MM.1S (cell line): ENCODE results near the gene PABPC3.

ENCODE experiments used
- DNase-seq: peaks from one replicate; pipeline ENCODE4 v3.0.0-alpha.2; 2015
- H2AFZ ChIP-seq: fragments of 300-600 bp; sonication (generic); 2 replicates; pipeline ENCODE4 v1.6.0; 2016; ENCODE audit warnings: antibody characterized with exemption, low read length
- H3F3A ChIP-seq: fragments of 300-600 bp; sonication (generic); 2 replicates; pipeline ENCODE4 v1.6.1; 2016; ENCODE audit warnings: mild to moderate bottlenecking, antibody characterized with exemption, low read length, moderate library complexity, mixed read lengths; ENCODE audit not compliant: insufficient read depth
- H3K27ac ChIP-seq: fragments of 300-600 bp; sonication (generic); 2 replicates; pipeline ENCODE4 v1.5.1; 2016; ENCODE audit warnings: mild to moderate bottlenecking, low read length
- H3K27me3 ChIP-seq: fragments of 300-600 bp; sonication (generic); replicated peaks from 2 replicates; pipeline ENCODE4 v1.6.0; 2016; ENCODE audit warnings: low read length; ENCODE audit not compliant: insufficient read depth
- H3K36me3 ChIP-seq: fragments of 300-600 bp; sonication (generic); replicated peaks from 2 replicates; pipeline ENCODE4 v1.6.1; 2016; ENCODE audit warnings: mild to moderate bottlenecking, low read length, mixed read lengths; ENCODE audit not compliant: insufficient read depth
- H3K4me1 ChIP-seq: fragments of 300-600 bp; sonication (generic); 2 replicates; pipeline ENCODE4 v1.6.1; 2016; ENCODE audit warnings: low read length, mixed read lengths
- H3K4me2 ChIP-seq: fragments of 300-600 bp; sonication (generic); 2 replicates; pipeline ENCODE4 v1.6.0; 2016; ENCODE audit warnings: low read depth, low read length
- H3K4me3 ChIP-seq: fragments of 300-600 bp; sonication (generic); 2 replicates; pipeline ENCODE4 v1.5.1; 2016; ENCODE audit warnings: low read length, mixed read lengths
- H3K79me2 ChIP-seq: fragments of 300-600 bp; sonication (generic); 2 replicates; pipeline ENCODE4 v1.6.1; 2016; ENCODE audit warnings: mixed run types, low read length, mixed read lengths
- H3K9ac ChIP-seq: fragments of 300-600 bp; sonication (generic); 2 replicates; pipeline ENCODE4 v1.6.1; 2016; ENCODE audit warnings: low read length, mixed read lengths
- H3K9me2 ChIP-seq: fragments of 300-600 bp; sonication (generic); replicated peaks from 2 replicates; pipeline ENCODE4 v1.6.1; 2016; ENCODE audit warnings: mild to moderate bottlenecking, low read length, mixed read lengths; ENCODE audit not compliant: insufficient read depth
- H3K9me3 ChIP-seq: fragments of 300-600 bp; sonication (generic); replicated peaks from 2 replicates; pipeline ENCODE4 v1.6.1; 2016; ENCODE audit warnings: mild to moderate bottlenecking, low read length, mixed read lengths; ENCODE audit not compliant: insufficient read depth
- H4K20me1 ChIP-seq: fragments of 300-600 bp; sonication (generic); 2 replicates; pipeline ENCODE4 v1.6.1; 2016; ENCODE audit warnings: mild to moderate bottlenecking, low read length, moderate library complexity, mixed read lengths; ENCODE audit not compliant: insufficient read depth
- CTCF ChIP-seq: fragments of 300-600 bp; sonication (generic); IDR thresholded peaks from 2 replicates; pipeline ENCODE4 v1.5.1; 2016; ENCODE audit warnings: antibody characterized with exemption, low read length, mixed read lengths
- EZH2 ChIP-seq: fragments of 300-600 bp; sonication (generic); optimal IDR thresholded peaks from 2 replicates; pipeline ENCODE3; 2017; ENCODE audit warnings: low read depth, mild to moderate bottlenecking, antibody characterized with exemption, low read length, mixed read lengths
- EZH2phosphoT487 ChIP-seq: fragments of 300-600 bp; sonication (generic); IDR thresholded peaks from 2 replicates; pipeline ENCODE4 v1.6.1; 2018; ENCODE audit warnings: antibody characterized with exemption, low read length

Gene PABPC3

DNA sequence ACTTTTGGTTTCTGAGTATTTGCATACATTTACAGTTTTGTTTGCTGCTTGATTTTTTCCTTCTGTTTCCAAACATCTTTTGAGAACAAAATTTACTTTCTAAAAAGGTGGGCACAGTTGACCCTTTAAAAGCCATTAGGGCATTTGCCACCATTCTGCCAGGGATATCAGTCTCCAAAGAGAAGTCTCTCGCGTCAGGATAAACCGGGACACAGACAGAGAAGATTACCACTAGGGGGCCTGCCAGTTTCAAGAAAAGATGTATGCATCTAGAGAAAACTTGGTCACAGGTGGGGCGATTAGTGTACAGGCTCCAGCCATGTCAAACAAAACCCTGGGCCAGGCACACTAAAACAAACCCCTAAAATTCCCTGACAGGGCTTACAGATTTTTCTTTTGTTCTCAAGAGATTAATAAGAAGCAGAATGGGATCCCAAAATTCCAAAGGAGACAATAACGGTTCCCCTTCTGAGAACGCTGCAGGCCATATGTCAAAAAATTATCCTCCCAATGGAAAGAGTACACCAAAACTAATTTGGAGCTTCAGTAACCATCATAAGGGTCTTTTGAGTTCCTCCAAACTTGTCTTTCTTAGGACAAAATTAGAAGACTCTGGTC lies 10.7 kb upstream of the PABPC3 start:
- Histone ChIP-seq H3K4me2 (no peak overlapping the region; the same call in 1 of the 2 replicates), H3F3A (no peaks in the 10 kb centered on the region), H3K4me3 (no peak overlapping the region), H4K20me1 (no peaks in the 10 kb centered on the region), H3K27ac (no peak overlapping the region), H3K9me2 (no peaks in the 10 kb centered on the region), H3K9ac (no peak overlapping the region), H3K36me3 (no peaks in the 10 kb centered on the region), H3K9me3 (no peaks in the 10 kb centered on the region), H3K79me2 (no peaks in the 10 kb centered on the region), H3K27me3 (no peaks in the 10 kb centered on the region), H2AFZ (no peak overlapping the region), H3K4me1 (no peaks in the 10 kb centered on the region)
- peak; percentile 20 for DNase-seq
- TF ChIP-seq EZH2, result no peak
- peak; percentile 39 for TF ChIP-seq CTCF

GRCh38 chr13:25088562-25089221 lies 7.2 kb upstream of the PABPC3 start:
- Histone ChIP-seq H3K27me3 (no peaks in the 10 kb centered on the region), H3K4me3 (no peak overlapping the region), H3F3A (no peaks in the 10 kb centered on the region), H3K4me1 (no peaks in the 10 kb centered on the region), H3K79me2 (no peaks in the 10 kb centered on the region), H3K4me2 (no peak overlapping the region), H3K9ac (no peak overlapping the region), H4K20me1 (no peaks in the 10 kb centered on the region), H3K9me2 (no peaks in the 10 kb centered on the region), H2AFZ (no peak overlapping the region), H3K9me3 (no peaks in the 10 kb centered on the region), H3K36me3 (no peaks in the 10 kb centered on the region), H3K27ac (no peak overlapping the region)
- no peak for DNase-seq
- TF ChIP-seq CTCF (no peak), EZH2phosphoT487 (no peak), EZH2 (no peak)

- no peak for DNase-seq
- H3F3A ChIP-seq, result no peaks in the 10 kb centered on the region
- no peaks in the 10 kb centered on the region for H3K79me2 ChIP-seq
- H3K4me3 ChIP-seq, result no peak overlapping the region
- H3K27me3 ChIP-seq, result no peaks in the 10 kb centered on the region
- no peaks in the 10 kb centered on the region for H3K36me3 ChIP-seq
- no peak overlapping the region for H2AFZ ChIP-seq
- TF ChIP-seq EZH2phosphoT487 (no peak), CTCF (no peak), EZH2 (no peak)
- H3K4me1 ChIP-seq, result no peaks in the 10 kb centered on the region
- H3K4me2 ChIP-seq, result no peak overlapping the region
- no peaks in the 10 kb centered on the region for H3K9me3 ChIP-seq
- H3K27ac ChIP-seq, result no peak overlapping the region
- no peaks in the 10 kb centered on the region for H3K9me2 ChIP-seq
- H4K20me1 ChIP-seq, result no peaks in the 10 kb centered on the region
- no peak overlapping the region for H3K9ac ChIP-seq
These were observed 1.5 kb downstream of the PABPC3 start for GRCh38 chr13:25097426-25097825.
